COLO668 (cell line): Measurements from ENCODE around the gene APOBEC4.
"Not testable (repeated sequence)": the region's sequence is repeated elsewhere in the genome, so short reads cannot be mapped to it uniquely, and the experiment has no call there.

Source experiments
- DNase-seq: peaks from one replicate; lab custom pipeline; 2025; ENCODE audit not compliant: unreplicated experiment; lab: John Stamatoyannopoulos, UW

The APOBEC4 gene

GRCh38 chr1:183652547-183653461 is at the start of gene APOBEC4:
Gene APOBEC4 (minus strand): TSS chr1:183653316. CDS start chr1:183648781, 4,535 bp downstream.
- DNase-seq = peak; percentile 33

GRCh38 chr1:183702813-183703198 is 49.7 kb upstream of the APOBEC4 start:
- no peak for DNase-seq

- DNase-seq = no peak
Observed at GRCh38 chr1:183702087-183702812, 49.1 kb upstream of the APOBEC4 start.

- no peak for DNase-seq
Observed at GRCh38 chr1:183699616-183700160, 46.6 kb upstream of the APOBEC4 start.

GRCh38 chr1:183697814-183698590 is 44.9 kb upstream of the APOBEC4 start:
- no peak for DNase-seq

GRCh38 chr1:183696981-183697380 is 43.9 kb upstream of the APOBEC4 start:
- DNase-seq = no peak

- DNase-seq = no peak
Observed at GRCh38 chr1:183694755-183695154, 41.6 kb upstream of the APOBEC4 start.

GRCh38 chr1:183694066-183694465 is 41.0 kb upstream of the APOBEC4 start:
- no peak for DNase-seq

- no peak for DNase-seq
Observed at GRCh38 chr1:183693521-183693920, 40.4 kb upstream of the APOBEC4 start.

- peak; percentile 17 for DNase-seq
Observed at GRCh38 chr1:183689762-183690204, 36.7 kb upstream of the APOBEC4 start.

GRCh38 chr1:183688341-183689060 is 35.4 kb upstream of the APOBEC4 start:
- DNase-seq = no peak

GRCh38 chr1:183687546-183688304 is 34.6 kb upstream of the APOBEC4 start:
- DNase-seq = no peak

GRCh38 chr1:183686229-183686628 is 33.1 kb upstream of the APOBEC4 start:
- DNase-seq = no peak

- no peak for DNase-seq
Observed at GRCh38 chr1:183685112-183685713, 32.1 kb upstream of the APOBEC4 start.

GRCh38 chr1:183679363-183679762 is 26.2 kb upstream of the APOBEC4 start:
- DNase-seq = not testable (repeated sequence)

GRCh38 chr1:183678819-183679218 is 25.7 kb upstream of the APOBEC4 start:
- DNase-seq = no peak

- no peak for DNase-seq
Observed at GRCh38 chr1:183676586-183677189, 23.6 kb upstream of the APOBEC4 start.

GRCh38 chr1:183675883-183676585 is 22.9 kb upstream of the APOBEC4 start:
- no peak for DNase-seq
